Mucosa of rectum (tissue), 2 donors: ENCODE measurements around the gene ALKAL2.

Experiments used
- H3K27ac ChIP-seq, 2 donors: one replicate each; pipeline ENCODE4 v1.7.0; 2013; ENCODE audit warnings: inconsistent platforms in 2 of 2, low read depth in 2 of 2, low read length in 2 of 2
- H3K27me3 ChIP-seq, 2 donors: one replicate each; pipeline ENCODE4 v1.7.0; 2013; ENCODE audit warnings: low read length in 2 of 2; ENCODE audit not compliant: control insufficient read depth in 2 of 2, insufficient read depth in 2 of 2
- H3K36me3 ChIP-seq, 2 donors: one replicate each; pipeline ENCODE4 v1.7.0; 2013; ENCODE audit warnings: low read length in 2 of 2; ENCODE audit not compliant: control insufficient read depth in 2 of 2, insufficient read depth in 2 of 2
- H3K4me1 ChIP-seq, 2 donors: one replicate each; pipeline ENCODE4 v1.7.0; 2013; ENCODE audit warnings: low read length in 2 of 2, mild to moderate bottlenecking in 1 of 2; ENCODE audit not compliant: control insufficient read depth in 2 of 2, insufficient read depth in 2 of 2
- H3K4me3 ChIP-seq, 2 donors: one replicate each; pipeline ENCODE4 v1.7.0; 2013; ENCODE audit warnings: low read length in 2 of 2
- H3K9ac ChIP-seq, 2 donors: one replicate each; pipeline ENCODE4 v1.7.0; 2013; ENCODE audit warnings: low read length in 2 of 2, low read depth in 1 of 2, mild to moderate bottlenecking in 1 of 2
- H3K9me3 ChIP-seq, 2 donors: one replicate each; pipeline ENCODE4 v1.7.0; 2013; ENCODE audit warnings: low read length in 2 of 2; ENCODE audit not compliant: control insufficient read depth in 2 of 2
- donor health status: healthy.
- donor health status: Normal muscosa, but diverticular disease.

The ALKAL2 gene

DNA sequence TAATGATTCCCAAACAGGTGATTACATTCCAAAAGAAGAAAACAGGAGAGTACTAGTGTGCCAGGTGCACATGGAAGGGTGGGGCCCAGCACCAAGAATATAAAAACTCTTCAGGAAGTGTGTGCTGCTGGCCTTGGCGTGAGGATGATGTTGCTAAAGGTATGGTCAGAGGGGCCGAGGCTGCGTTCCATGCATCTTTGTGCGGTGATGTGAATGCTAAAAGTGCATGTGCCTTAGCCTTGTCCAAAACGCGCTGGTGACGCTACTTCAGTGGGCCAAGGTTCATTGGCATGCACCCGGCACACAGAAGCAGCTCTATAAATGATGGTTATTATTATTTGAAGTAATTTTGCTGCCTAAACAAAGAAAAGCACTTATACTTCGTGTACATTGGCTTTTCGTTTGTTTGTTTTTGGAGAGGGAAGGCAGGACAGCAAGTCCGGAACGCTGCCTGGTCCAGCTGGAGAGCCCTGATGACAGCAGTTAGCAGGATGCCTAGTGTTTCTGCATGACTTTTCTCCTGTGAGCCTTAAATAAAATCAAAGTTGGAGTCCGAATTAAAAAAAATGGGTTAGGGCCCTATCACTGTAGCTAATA, 2.9 kb downstream of the ALKAL2 start:
- H3K27ac ChIP-seq: no peak overlapping the region
- peaks cover 14 to 28% of the 10 kb centered on the region in 2 donors for H3K27me3 ChIP-seq
- H3K36me3 ChIP-seq: peaks cover 23 to 25% of the 10 kb centered on the region in 2 donors
- no peaks in the 10 kb centered on the region for H3K9me3 ChIP-seq
- H3K9ac ChIP-seq: no peak overlapping the region
- peaks cover 10% of the 10 kb centered on the region in 2 donors for H3K4me1 ChIP-seq
- H3K4me3 ChIP-seq: no peak overlapping the region

DNA sequence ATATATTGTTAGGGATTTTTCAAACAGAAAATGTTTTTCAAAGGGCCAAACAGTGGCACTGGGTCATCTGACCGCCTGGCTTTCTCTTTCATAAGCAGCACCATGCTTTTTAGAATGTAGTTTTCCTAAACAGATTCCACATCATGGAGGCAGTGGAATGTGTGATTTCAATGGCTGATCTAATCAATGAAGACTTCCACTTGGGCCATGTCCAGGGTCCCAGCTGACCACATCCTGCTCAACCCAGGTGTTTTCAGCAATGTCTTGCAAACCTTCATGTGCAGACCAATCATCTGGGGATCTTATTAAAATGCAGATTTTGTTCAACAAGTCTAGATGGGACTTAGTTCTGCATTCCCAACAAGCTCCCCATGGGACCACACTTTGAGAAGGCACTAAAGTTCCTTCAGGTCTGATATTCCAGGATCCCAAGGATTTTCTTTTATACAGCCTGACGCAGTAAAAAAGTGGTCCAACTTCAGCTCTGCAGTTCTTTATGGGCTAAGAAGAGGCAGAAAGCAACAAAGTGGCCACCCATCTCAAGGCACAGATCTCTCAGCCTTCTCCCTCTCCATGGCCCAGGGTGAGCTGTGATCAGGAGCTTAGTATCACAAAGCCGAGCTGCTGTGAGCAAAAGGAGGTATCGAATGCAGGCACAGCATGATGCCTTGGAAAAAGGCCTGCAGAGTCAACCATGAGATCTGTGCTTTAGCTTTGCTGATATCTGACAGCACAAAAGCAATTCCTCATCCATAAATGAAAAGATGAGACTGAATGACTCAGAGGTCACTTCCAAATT, 3.7 kb downstream of the ALKAL2 start:
- H3K36me3 ChIP-seq: peaks cover 26 to 31% of the 10 kb centered on the region in 2 donors

DNA sequence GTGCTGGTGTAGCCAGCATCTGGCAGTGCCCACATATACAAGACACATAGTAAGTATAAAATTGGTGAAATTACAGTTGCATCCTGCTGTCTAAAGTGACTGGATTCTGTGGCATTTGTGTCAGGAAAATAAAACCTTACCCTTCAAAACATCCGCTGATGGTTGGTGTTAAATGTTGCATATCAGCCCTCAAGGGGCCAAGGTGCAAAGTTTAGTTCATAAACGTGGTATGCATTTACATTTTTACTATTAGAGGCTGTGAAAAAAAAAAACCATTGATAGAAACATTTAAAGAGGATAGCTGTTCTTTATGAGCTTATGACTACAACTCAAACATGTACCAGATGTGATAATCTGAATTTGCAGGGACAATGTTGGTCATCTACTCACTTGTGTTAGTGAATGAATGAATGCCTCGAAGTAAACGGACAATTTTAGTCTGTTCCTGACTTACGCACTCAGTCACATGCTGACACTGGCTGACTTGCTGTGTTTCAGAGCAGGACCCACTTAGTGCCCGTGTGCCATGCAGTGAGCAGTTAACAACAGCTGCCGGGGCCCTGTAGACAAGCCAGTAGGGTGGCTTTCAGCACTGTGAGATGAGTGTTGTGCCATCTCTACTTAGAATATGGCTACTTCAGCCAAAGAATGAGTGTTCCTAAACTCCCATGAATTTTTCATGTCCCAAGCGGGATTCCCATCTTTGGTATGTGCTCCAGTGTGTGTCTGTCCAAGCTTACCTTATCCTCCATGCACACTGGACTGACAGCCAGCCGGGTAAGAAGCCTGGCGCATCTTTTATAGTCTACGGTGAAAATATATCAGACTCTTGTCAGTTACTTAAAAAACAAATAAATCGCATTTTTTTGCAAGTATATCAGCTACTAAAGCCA, 5.3 kb downstream of the ALKAL2 start:
- Histone ChIP-seq H3K36me3 (peaks cover 34 to 45% of the 10 kb centered on the region in 2 donors), H3K4me1 (peaks cover 2 to 6% of the 10 kb centered on the region in 2 donors), H3K9ac (no peak overlapping the region), H3K9me3 (no peaks in the 10 kb centered on the region), H3K4me3 (no peak overlapping the region), H3K27ac (no peak overlapping the region), H3K27me3 (peaks cover 6 to 15% of the 10 kb centered on the region in 2 donors)

More for the DNA sequence above, 3.7 kb downstream of the ALKAL2 start:
- Histone ChIP-seq H3K4me1 (peaks cover 5 to 7% of the 10 kb centered on the region in 2 donors), H3K9ac (no peak overlapping the region), H3K27ac (no peak overlapping the region), H3K4me3 (no peak overlapping the region), H3K27me3 (peaks cover 7 to 21% of the 10 kb centered on the region in 2 donors), H3K9me3 (no peaks in the 10 kb centered on the region)

- no peak overlapping the region for H3K9ac ChIP-seq
- H3K4me1 ChIP-seq: peaks cover 2 to 3% of the 10 kb centered on the region in 2 donors
- H3K4me3 ChIP-seq: no peak overlapping the region
- peaks cover 0 to 10% of the 10 kb centered on the region in 2 donors for H3K27me3 ChIP-seq
- no peak overlapping the region for H3K27ac ChIP-seq
- H3K9me3 ChIP-seq: no peaks in the 10 kb centered on the region
- peaks cover 44 to 56% of the 10 kb centered on the region in 2 donors for H3K36me3 ChIP-seq
Observed at GRCh38 chr2:281381-281780, 6.5 kb downstream of the ALKAL2 start.

DNA sequence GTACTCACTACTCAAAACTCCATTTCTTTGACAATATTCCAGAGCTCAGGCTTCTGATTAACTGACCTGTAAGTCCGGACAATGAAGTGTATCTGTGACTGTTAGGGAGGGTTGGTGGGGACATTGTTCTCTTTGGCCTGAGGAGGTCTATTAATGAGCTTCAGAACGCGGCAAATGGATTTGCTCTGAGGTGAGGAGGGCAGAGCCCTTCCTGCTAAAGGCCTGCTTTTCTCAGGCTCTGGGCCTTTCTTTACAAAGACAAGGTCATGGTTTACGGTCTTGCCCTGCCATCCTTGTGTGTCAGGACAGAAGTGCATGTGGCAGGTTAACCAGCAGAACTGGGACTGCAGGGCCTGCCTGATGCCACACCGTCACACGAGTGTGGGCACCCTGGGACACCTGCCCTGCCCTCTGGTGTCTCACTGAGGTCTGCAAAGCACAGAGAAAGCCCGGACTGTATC, 7.2 kb downstream of the ALKAL2 start:
- Histone ChIP-seq H3K36me3 (peaks cover 51 to 62% of the 10 kb centered on the region in 2 donors), H3K27ac (no peak overlapping the region), H3K9ac (no peak overlapping the region), H3K4me3 (no peak overlapping the region), H3K27me3 (peaks cover 0 to 4% of the 10 kb centered on the region in 2 donors), H3K4me1 (peaks cover 0 to under 1% of the 10 kb centered on the region in 2 donors), H3K9me3 (no peaks in the 10 kb centered on the region)

DNA sequence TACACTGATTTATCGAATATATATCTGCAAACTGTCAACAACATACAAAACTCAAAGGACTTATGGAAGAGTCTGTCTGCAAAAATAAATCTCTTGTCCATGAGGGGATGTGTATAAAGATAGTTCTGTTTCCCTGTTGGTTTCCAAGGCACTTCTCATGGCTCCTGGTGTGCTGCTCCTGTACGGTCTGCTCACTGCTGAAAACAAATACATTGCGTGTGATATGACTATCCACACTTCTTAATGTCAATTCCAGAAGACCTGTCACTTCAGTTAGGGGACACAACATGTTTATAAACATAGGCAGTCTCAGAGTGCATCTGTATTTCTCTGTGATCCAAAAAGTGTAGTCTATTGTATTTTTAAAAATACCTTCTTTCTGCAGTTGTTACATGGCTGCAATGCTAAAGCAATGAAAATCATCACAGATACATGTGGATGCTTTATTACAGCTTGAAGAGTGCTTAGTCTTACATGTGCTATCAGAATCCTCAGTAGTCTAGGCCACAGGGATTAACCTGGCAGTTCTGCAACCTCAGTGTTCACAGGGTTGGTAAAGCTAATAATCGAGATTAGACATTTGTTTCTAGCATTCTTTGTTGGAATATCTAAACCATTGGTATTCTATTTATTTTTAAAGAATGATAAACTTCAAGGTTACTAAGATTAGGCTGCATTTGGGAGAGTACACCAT, 7.8 kb downstream of the ALKAL2 start:
- Histone ChIP-seq H3K4me3 (no peak overlapping the region), H3K9me3 (no peaks in the 10 kb centered on the region), H3K9ac (no peak overlapping the region), H3K36me3 (peaks cover 54 to 62% of the 10 kb centered on the region in 2 donors), H3K27ac (no peak overlapping the region), H3K27me3 (peaks cover 0 to 3% of the 10 kb centered on the region in 2 donors), H3K4me1 (peaks cover 0 to 2% of the 10 kb centered on the region in 2 donors)

GRCh38 chr2:279366-279765, 8.5 kb downstream of the ALKAL2 start:
- H3K36me3 ChIP-seq: peaks cover 55 to 65% of the 10 kb centered on the region in 2 donors
- no peak overlapping the region for H3K27ac ChIP-seq
- H3K4me3 ChIP-seq: no peak overlapping the region
- H3K9me3 ChIP-seq: no peaks in the 10 kb centered on the region
- no peaks in the 10 kb centered on the region for H3K27me3 ChIP-seq
- H3K4me1 ChIP-seq: peaks cover 0 to 2% of the 10 kb centered on the region in 2 donors
- no peak overlapping the region for H3K9ac ChIP-seq

DNA sequence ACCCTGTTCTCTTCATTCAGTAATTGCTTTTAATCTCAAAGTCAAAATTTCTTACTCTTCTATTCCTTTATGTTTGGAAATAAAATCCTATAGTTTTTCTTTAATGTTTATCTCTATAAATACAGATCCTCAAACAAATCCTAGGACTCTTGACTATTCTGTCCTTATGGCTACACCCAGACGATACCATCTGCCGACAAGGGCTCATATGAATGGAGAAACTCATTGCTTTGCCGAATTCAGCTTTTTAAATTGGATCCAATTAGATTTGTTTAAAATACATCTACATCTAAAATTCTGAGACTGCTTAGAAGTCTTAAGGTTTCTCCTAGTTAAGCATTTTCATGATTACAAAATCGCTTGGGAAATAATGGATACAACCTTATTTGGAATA, 9.0 kb downstream of the ALKAL2 start:
- Histone ChIP-seq H3K9ac (no peak overlapping the region), H3K27me3 (no peaks in the 10 kb centered on the region), H3K27ac (no peak overlapping the region), H3K9me3 (no peaks in the 10 kb centered on the region), H3K4me1 (peaks cover 0 to 2% of the 10 kb centered on the region in 2 donors), H3K4me3 (no peak overlapping the region), H3K36me3 (peaks cover 57 to 66% of the 10 kb centered on the region in 2 donors)

- Histone ChIP-seq H3K4me1 (peaks cover 0 to 2% of the 10 kb centered on the region in 2 donors), H3K36me3 (peaks cover 57 to 67% of the 10 kb centered on the region in 2 donors), H3K27ac (no peak overlapping the region)
Observed at GRCh38 chr2:278312-278926, 9.5 kb downstream of the ALKAL2 start.

More at GRCh38 chr2:278312-278926, 9.5 kb downstream of the ALKAL2 start:
- Histone ChIP-seq H3K9ac (no peak overlapping the region), H3K9me3 (no peaks in the 10 kb centered on the region), H3K4me3 (no peak overlapping the region), H3K27me3 (no peaks in the 10 kb centered on the region)
